ENCODE results near the gene KL. TPM values are rescaled to one million over a fixed set of nuclear protein-coding genes. Genes with fewer than 3 reads are reported as not detected.

The KL gene
- total and polyA plus RNA-seq, 4 donors: 0.38 to 5.9 (median 1.4) TPM

DNA sequence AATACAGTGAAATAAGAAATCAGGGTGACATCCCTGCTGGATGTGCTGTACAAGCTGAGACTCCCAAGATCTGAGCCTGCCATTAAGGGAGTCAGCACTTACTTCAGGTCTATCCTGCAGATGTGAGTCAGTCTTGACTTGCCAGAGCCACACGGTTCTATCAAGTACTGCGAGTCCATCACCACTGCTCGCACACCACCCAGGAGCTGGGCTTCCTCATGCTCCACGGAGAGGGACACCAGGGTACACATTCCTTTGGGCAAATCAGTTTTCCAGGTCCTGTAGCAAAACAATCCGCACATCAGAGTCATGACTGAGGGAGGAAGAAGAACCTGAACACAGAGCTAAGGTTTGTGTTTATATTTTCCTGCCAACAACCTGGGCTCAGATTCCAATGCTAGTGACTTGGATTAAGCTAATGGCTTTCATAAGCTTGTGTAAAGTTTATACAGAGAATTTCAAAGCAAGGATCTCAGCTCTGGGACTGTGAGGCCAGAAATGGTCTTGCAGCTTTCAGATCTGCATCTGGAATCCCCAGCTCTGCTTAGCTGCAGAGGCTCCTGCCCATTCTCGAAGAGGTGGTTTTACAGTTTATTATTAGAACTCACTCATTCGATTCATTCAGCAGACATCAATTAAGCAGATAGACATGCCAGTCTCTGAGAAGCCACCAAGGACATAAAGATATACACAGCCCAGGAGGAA lies 90.6 kb downstream of the KL start:
- DNase-seq (no peak), ATAC-seq (ENCODE audit: low FRiP score) (no peak)
- Histone ChIP-seq H3K4me3 (ENCODE audit: low read length in 2 of 2) (no peak overlapping the region), H3K36me3 (ENCODE audit: control insufficient read depth in 1 of 2, insufficient read depth in 2 of 2, low read length in 1 of 2) (peaks cover 0 to 2% of the 10 kb centered on the region in 2 donors), H3K27ac (ENCODE audit: low read depth in 1 of 2, low read length in 2 of 2) (peak overlapping the region; percentile 20 to 76), H3K4me1 (ENCODE audit: control insufficient read depth in 1 of 2, insufficient read depth in 2 of 2, low read length in 2 of 2) (peaks cover 6 to 7% of the 10 kb centered on the region in 2 donors), H3K27me3 (ENCODE audit: control insufficient read depth in 1 of 2, insufficient read depth in 2 of 2, low read length in 1 of 2) (no peaks in the 10 kb centered on the region), H3K9me3 (ENCODE audit: control insufficient read depth, low read length) (no peaks in the 10 kb centered on the region)
- intact Hi-C loops (cut with DNase I): loop anchor here in 1 of 2 donors (5.0 kb wide), 1 partner anchor 435 kb away; no protein-coding TSS in a partner anchor
- 26 to 38% methylated on average over 7 of the region's 7 CpGs for WGBS, 2 donors

- H3K27me3 ChIP-seq (ENCODE audit: control insufficient read depth in 1 of 2, insufficient read depth in 2 of 2, low read length in 1 of 2): no peaks in the 10 kb centered on the region
- intact Hi-C loops (cut with DNase I): loop anchor here in 1 of 2 donors (5.0 kb wide), 1 partner anchor 435 kb away; no protein-coding TSS in a partner anchor
- H3K9me3 ChIP-seq (ENCODE audit: control insufficient read depth, low read length): no peaks in the 10 kb centered on the region
- ATAC-seq (ENCODE audit: low FRiP score) (no peak), DNase-seq (no peak)
- H3K4me1 ChIP-seq (ENCODE audit: control insufficient read depth in 1 of 2, insufficient read depth in 2 of 2, low read length in 2 of 2): peaks cover 6 to 7% of the 10 kb centered on the region in 2 donors
- no peak overlapping the region for H3K4me3 ChIP-seq (ENCODE audit: low read length in 2 of 2)
- H3K36me3 ChIP-seq (ENCODE audit: control insufficient read depth in 1 of 2, insufficient read depth in 2 of 2, low read length in 1 of 2): peaks cover 0 to 2% of the 10 kb centered on the region in 2 donors
- H3K27ac ChIP-seq (ENCODE audit: low read depth in 1 of 2, low read length in 2 of 2): peak overlapping the region; percentile 20 to 21
- WGBS, 2 donors: 67 to 76% methylated on average over 2 of the region's 2 CpGs
These were observed 91.1 kb downstream of the KL start for GRCh38 chr13:33107361-33107760.

GRCh38 chr13:33108620-33109019 lies 92.4 kb downstream of the KL start:
- WGBS, 2 donors: 5 to 12% methylated on average over 5 of the region's 5 CpGs
- ATAC-seq (ENCODE audit: low FRiP score) (peak; percentile 19), DNase-seq (no peak)
- Histone ChIP-seq H3K36me3 (ENCODE audit: control insufficient read depth in 1 of 2, insufficient read depth in 2 of 2, low read length in 1 of 2) (peaks cover 0 to 2% of the 10 kb centered on the region in 2 donors), H3K4me3 (ENCODE audit: low read length in 2 of 2) (no peak overlapping the region), H3K9me3 (ENCODE audit: control insufficient read depth, low read length) (no peaks in the 10 kb centered on the region), H3K27me3 (ENCODE audit: control insufficient read depth in 1 of 2, insufficient read depth in 2 of 2, low read length in 1 of 2) (no peaks in the 10 kb centered on the region), H3K27ac (ENCODE audit: low read depth in 1 of 2, low read length in 2 of 2) (peak overlapping the region; percentile 43 to 58), H3K4me1 (ENCODE audit: control insufficient read depth in 1 of 2, insufficient read depth in 2 of 2, low read length in 2 of 2) (peaks cover 6 to 11% of the 10 kb centered on the region in 2 donors)
- intact Hi-C loops (cut with DNase I): loop anchor here in 1 of 2 donors (5.0 kb wide), 1 partner anchor 434 kb away; no protein-coding TSS in a partner anchor

- no peak for DNase-seq
- 4 to 7% methylated on average over 2 of the region's 2 CpGs for WGBS, 2 donors
- H3K4me1 ChIP-seq (ENCODE audit: control insufficient read depth in 1 of 2, insufficient read depth in 2 of 2, low read length in 2 of 2): peaks cover 6 to 11% of the 10 kb centered on the region in 2 donors
- no peak for ATAC-seq (ENCODE audit: low FRiP score)
- H3K36me3 ChIP-seq (ENCODE audit: control insufficient read depth in 1 of 2, insufficient read depth in 2 of 2, low read length in 1 of 2): peaks cover under 1 to 2% of the 10 kb centered on the region in 2 donors
- H3K9me3 ChIP-seq (ENCODE audit: control insufficient read depth, low read length): no peaks in the 10 kb centered on the region
- peak overlapping the region; percentile 62 to 82 for H3K27ac ChIP-seq (ENCODE audit: low read depth in 1 of 2, low read length in 2 of 2)
- H3K4me3 ChIP-seq (ENCODE audit: low read length in 2 of 2): no peak overlapping the region
- H3K27me3 ChIP-seq (ENCODE audit: control insufficient read depth in 1 of 2, insufficient read depth in 2 of 2, low read length in 1 of 2): no peaks in the 10 kb centered on the region
- intact Hi-C loops (cut with DNase I): loop anchor here in 1 of 2 donors (5.0 kb wide), 1 partner anchor 433 kb away; no protein-coding TSS in a partner anchor
These were observed 93.1 kb downstream of the KL start for GRCh38 chr13:33109271-33109697.

DNA sequence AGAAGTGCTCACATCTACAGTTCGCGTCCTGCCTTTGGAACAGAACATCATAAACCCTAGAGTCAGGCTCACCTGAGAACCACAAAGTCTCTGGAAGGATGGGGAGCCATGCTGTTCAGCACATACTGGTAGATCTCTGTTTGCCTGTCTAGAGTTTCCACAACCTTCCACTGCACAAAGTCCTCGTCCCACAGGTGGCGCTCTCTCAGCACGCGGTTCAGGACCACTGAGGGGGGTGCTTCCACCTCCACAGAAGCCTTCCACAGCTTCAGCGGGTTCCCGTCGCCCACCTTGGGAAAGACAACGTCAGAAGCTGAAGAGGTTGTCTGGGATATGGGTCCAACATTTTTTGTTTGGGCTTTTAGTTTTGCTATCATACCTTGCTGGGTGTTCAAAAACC lies 93.6 kb downstream of the KL start:
- WGBS, 2 donors: 72 to 74% methylated on average over 10 of the region's 10 CpGs
- Histone ChIP-seq H3K27me3 (ENCODE audit: control insufficient read depth in 1 of 2, insufficient read depth in 2 of 2, low read length in 1 of 2) (no peaks in the 10 kb centered on the region), H3K9me3 (ENCODE audit: control insufficient read depth, low read length) (no peaks in the 10 kb centered on the region), H3K4me3 (ENCODE audit: low read length in 2 of 2) (no peak overlapping the region), H3K27ac (ENCODE audit: low read depth in 1 of 2, low read length in 2 of 2) (peak overlapping the region; percentile 62 to 82), H3K4me1 (ENCODE audit: control insufficient read depth in 1 of 2, insufficient read depth in 2 of 2, low read length in 2 of 2) (peaks cover 6 to 11% of the 10 kb centered on the region in 2 donors), H3K36me3 (ENCODE audit: control insufficient read depth in 1 of 2, insufficient read depth in 2 of 2, low read length in 1 of 2) (peaks cover 2% of the 10 kb centered on the region in 2 donors)
- intact Hi-C loops (cut with DNase I): loop anchor here (5.0 to 10.0 kb wide), 3 partner anchors 88 to 432 kb away; no protein-coding TSS in a partner anchor
- no peak for ATAC-seq (ENCODE audit: low FRiP score)
- DNase-seq: no peak

DNA sequence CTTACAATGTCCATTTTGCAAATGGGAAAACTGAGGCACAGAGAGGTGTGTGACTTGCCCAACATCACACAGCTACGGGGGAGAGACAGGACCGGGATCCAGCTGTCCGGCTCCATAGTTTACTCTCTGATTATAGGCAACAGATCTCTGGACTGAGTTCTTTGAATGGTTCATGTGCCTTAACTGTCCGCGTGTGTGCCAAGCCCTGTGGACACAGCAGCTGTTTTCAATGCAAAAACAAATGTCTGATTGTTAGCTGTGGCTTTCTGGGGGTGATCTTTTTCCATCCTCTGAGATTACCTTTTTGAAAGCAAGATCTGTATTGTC lies 94.1 kb downstream of the KL start:
- H3K9me3 ChIP-seq (ENCODE audit: control insufficient read depth, low read length): no peaks in the 10 kb centered on the region
- WGBS, 2 donors: 80 to 81% methylated on average over 5 of the region's 5 CpGs
- DNase-seq (no peak), ATAC-seq (ENCODE audit: low FRiP score) (no peak)
- H3K36me3 ChIP-seq (ENCODE audit: control insufficient read depth in 1 of 2, insufficient read depth in 2 of 2, low read length in 1 of 2): peaks cover 3 to 4% of the 10 kb centered on the region in 2 donors
- no peaks in the 10 kb centered on the region for H3K27me3 ChIP-seq (ENCODE audit: control insufficient read depth in 1 of 2, insufficient read depth in 2 of 2, low read length in 1 of 2)
- intact Hi-C loops (cut with DNase I): loop anchor here (5.0 to 10.0 kb wide), 2 partner anchors 87 to 94 kb away; no protein-coding TSS in a partner anchor
- peak overlapping the region; percentile 59 to 72 for H3K27ac ChIP-seq (ENCODE audit: low read depth in 1 of 2, low read length in 2 of 2)
- peaks cover 6 to 11% of the 10 kb centered on the region in 2 donors for H3K4me1 ChIP-seq (ENCODE audit: control insufficient read depth in 1 of 2, insufficient read depth in 2 of 2, low read length in 2 of 2)
- no peak overlapping the region for H3K4me3 ChIP-seq (ENCODE audit: low read length in 2 of 2)

DNA sequence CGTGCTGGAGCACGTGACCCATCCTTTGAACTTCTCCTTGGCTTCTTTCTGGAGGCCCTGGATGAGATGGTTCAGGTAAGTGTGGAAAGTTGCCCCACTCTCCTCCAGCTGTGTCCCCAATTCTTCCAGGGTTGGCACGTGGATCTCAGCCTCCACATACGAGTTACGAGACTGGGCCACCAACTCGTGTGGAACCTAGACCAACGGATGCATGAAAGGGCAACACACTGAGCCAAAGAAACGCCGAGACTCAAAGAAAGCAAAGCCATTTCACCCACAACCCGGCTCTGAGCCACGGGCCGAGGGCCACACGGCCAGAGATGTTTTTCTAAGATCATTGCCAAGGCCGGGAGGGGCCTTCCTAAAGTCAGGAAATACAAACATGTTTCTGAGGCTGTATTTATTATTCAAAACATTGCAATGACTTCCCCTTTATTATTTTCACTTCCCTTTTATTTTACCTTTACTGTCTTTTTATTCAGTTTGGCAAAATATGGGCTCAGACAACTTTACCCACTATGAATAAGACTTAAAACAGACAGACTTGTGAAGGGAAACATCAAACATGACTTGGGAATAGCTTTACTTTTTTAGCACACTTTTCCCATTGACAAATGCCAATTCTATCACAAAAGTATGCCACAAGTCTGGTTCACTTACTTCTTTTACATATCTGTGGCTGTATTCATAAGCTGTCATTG lies 94.6 kb downstream of the KL start:
- WGBS, 2 donors: 12% methylated on average over 14 of the region's 14 CpGs
- ATAC-seq (ENCODE audit: low FRiP score): peak; percentile 73
- Histone ChIP-seq H3K4me3 (ENCODE audit: low read length in 2 of 2) (no peak overlapping the region), H3K36me3 (ENCODE audit: control insufficient read depth in 1 of 2, insufficient read depth in 2 of 2, low read length in 1 of 2) (peaks cover 5 to 6% of the 10 kb centered on the region in 2 donors), H3K27ac (ENCODE audit: low read depth in 1 of 2, low read length in 2 of 2) (peak overlapping the region; percentile 59 to 72), H3K9me3 (ENCODE audit: control insufficient read depth, low read length) (no peaks in the 10 kb centered on the region), H3K4me1 (ENCODE audit: control insufficient read depth in 1 of 2, insufficient read depth in 2 of 2, low read length in 2 of 2) (peaks cover 6 to 11% of the 10 kb centered on the region in 2 donors), H3K27me3 (ENCODE audit: control insufficient read depth in 1 of 2, insufficient read depth in 2 of 2, low read length in 1 of 2) (no peaks in the 10 kb centered on the region)
- peak in 1 of 2 donors; percentile 84 for DNase-seq
- intact Hi-C loops (cut with DNase I): loop anchor here (5.0 to 10.0 kb wide), 2 partner anchors 86 to 94 kb away; no protein-coding TSS in a partner anchor

GRCh38 chr13:33111414-33112110 lies 95.3 kb downstream of the KL start:
- no peak for ATAC-seq (ENCODE audit: low FRiP score)

More at GRCh38 chr13:33111414-33112110, 95.3 kb downstream of the KL start:
- 5 to 11% methylated on average over 9 of the region's 9 CpGs for WGBS, 2 donors
- peaks cover 6 to 11% of the 10 kb centered on the region in 2 donors for H3K4me1 ChIP-seq (ENCODE audit: control insufficient read depth in 1 of 2, insufficient read depth in 2 of 2, low read length in 2 of 2)
- DNase-seq: no peak
- intact Hi-C loops (cut with DNase I): loop anchor here (5.0 to 10.0 kb wide), 2 partner anchors 86 to 93 kb away; no protein-coding TSS in a partner anchor
- no peaks in the 10 kb centered on the region for H3K9me3 ChIP-seq (ENCODE audit: control insufficient read depth, low read length)
- no peaks in the 10 kb centered on the region for H3K27me3 ChIP-seq (ENCODE audit: control insufficient read depth in 1 of 2, insufficient read depth in 2 of 2, low read length in 1 of 2)
- H3K27ac ChIP-seq (ENCODE audit: low read depth in 1 of 2, low read length in 2 of 2): peak overlapping the region; percentile 52 to 60
- H3K4me3 ChIP-seq (ENCODE audit: low read length in 2 of 2): no peak overlapping the region
- H3K36me3 ChIP-seq (ENCODE audit: control insufficient read depth in 1 of 2, insufficient read depth in 2 of 2, low read length in 1 of 2): peaks cover 5 to 8% of the 10 kb centered on the region in 2 donors

All from aorta (tissue), 5 donors.